Activated T-helper 2 cell treated with anti-CD3 and anti-CD28 coated beads, Interferon-gamma antibody, Interleukin-2, Interleukin-4, amounts not matched to agents 10 μg/mL and 5 μg/mL and 100 μg/mL, durations not matched to agents 14 hours and 24 hours and 36 hours (primary cell): ENCODE measurements around the gene TTC33. TPM values are rescaled to one million over a fixed set of nuclear protein-coding genes. Genes with fewer than 3 reads are reported as not detected.
"Not testable (repeated sequence)": the region's sequence is repeated elsewhere in the genome, so short reads cannot be mapped to it uniquely, and the experiment has no call there.

Source experiments
- DNase-seq: peaks from one replicate; pipeline ENCODE4 v3.0.0; 2021; ENCODE audit warnings: low spot score
- H3K27ac Mint-ChIP-seq: one replicate; pipeline ENCODE4 v1.8.0; 2021; ENCODE audit warnings: mixed read lengths
- H3K27me3 Mint-ChIP-seq: one replicate; pipeline ENCODE4 v1.8.0; 2021; ENCODE audit warnings: low read depth, mixed read lengths
- H3K36me3 Mint-ChIP-seq: one replicate; pipeline ENCODE4 v1.8.0; 2021; ENCODE audit warnings: low read depth, mixed read lengths
- H3K4me1 Mint-ChIP-seq: one replicate; pipeline ENCODE4 v1.8.0; 2021; ENCODE audit warnings: low read depth, mixed read lengths
- H3K4me3 Mint-ChIP-seq: one replicate; pipeline ENCODE4 v1.8.0; 2021; ENCODE audit warnings: low read depth, mild to moderate bottlenecking, moderate library complexity, mixed read lengths
- H3K9me3 Mint-ChIP-seq: one replicate; pipeline ENCODE4 v1.8.0; 2021; ENCODE audit warnings: mixed read lengths
- intact Hi-C: fragments of 100-400 bp; cut with micrococcal nuclease; formaldehyde crosslinking; loops from one replicate; pipeline ENCODE4 v1.15.1; 2023
- total RNA-seq: library from RNA; stranded (reverse); gene quantifications from 2 replicates; pipeline ENCODE4 v1.2.3, GENCODE V29; 2022

TTC33 gene
- total RNA-seq, 1 donor from 2014 or later = 29.3 TPM

DNA sequence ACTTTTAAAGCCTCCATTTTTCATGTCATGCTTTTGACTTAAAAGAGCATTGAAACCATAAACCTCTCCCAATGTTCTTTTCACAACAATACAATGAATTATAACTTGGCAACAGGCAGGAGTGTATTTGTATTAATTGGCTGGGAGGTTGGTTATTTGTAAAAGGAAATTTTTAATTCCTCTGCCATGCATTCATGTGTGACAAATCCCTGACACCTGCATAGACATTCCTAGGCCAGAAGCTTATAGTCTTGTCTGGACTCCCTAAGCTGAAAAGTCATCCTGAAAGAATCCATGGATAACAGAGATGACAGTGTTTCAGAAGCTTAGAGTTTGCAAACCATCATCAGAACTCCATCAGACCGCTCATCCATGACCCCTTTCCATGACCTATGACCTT lies 152.4 kb downstream of the TTC33 start:
- no peak overlapping the region for H3K4me3 Mint-ChIP-seq
- H3K9me3 Mint-ChIP-seq = no peaks in the 10 kb centered on the region
- H3K27me3 Mint-ChIP-seq = no peaks in the 10 kb centered on the region
- intact Hi-C loops = no loop called here
- DNase-seq = no peak
- H3K4me1 Mint-ChIP-seq = peaks cover 42% of the 10 kb centered on the region
- no peak overlapping the region for H3K27ac Mint-ChIP-seq
- no peaks in the 10 kb centered on the region for H3K36me3 Mint-ChIP-seq

DNA sequence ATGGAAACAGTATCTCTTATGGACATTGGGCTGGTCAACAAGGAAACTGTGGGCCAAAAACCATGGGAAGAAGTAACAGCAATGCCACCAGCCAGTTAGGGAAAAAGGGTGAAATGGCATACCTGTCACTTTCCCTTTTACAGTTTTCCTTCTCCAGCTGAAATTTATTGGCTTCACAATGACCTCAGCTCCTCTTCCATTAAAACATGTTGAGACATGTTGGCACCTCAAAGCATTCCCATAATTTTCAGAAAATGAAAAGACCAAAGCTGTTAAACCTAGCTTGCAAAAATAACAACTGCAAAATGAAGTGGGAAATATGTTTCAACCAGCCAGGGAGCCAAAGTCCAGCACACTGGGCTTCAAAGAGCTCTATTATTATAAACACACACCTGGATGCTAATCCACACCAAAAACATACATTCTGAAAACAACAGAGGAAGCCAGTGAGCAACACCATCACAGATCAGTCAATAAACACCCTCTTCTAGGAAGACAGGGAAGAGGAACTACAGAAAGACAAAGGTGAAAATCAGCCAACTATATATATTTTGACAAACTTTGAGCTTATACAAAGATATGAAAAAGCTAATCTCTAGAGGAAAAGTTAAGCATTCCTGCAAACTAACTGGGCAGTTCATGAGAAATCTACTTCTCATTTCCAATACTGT lies 154.4 kb downstream of the TTC33 start:
- intact Hi-C loops = no loop called here
- Mint-ChIP-seq H3K36me3 (no peaks in the 10 kb centered on the region), H3K9me3 (no peaks in the 10 kb centered on the region), H3K27ac (no peak overlapping the region), H3K4me1 (peaks cover 44% of the 10 kb centered on the region), H3K4me3 (no peak overlapping the region), H3K27me3 (peaks cover 3% of the 10 kb centered on the region)
- no peak for DNase-seq

DNA sequence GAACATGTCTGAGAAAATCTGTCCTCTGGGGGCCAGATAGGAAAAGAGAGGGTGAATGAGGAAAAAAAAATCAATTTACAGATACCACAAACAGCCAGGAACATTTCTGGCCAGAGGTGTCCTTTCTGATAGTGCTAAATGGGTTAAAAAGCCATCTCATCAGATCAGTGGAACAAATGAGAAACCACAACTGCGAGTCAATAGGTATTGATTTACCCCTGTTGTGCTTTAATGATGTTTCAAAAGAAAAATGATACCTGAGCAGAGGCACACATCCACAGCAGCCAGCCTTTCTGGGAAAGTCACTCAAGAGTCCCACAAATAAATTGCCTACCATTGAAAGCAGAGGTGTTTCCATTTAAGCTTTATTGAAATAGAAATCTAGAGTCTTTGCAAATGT lies 155.4 kb downstream of the TTC33 start:
- H3K4me3 Mint-ChIP-seq = no peak overlapping the region
- intact Hi-C loops = no loop called here
- no peaks in the 10 kb centered on the region for H3K9me3 Mint-ChIP-seq
- H3K4me1 Mint-ChIP-seq = peaks cover 36% of the 10 kb centered on the region
- no peak for DNase-seq
- no peak overlapping the region for H3K27ac Mint-ChIP-seq
- peaks cover 3% of the 10 kb centered on the region for H3K27me3 Mint-ChIP-seq
- H3K36me3 Mint-ChIP-seq = no peaks in the 10 kb centered on the region

DNA sequence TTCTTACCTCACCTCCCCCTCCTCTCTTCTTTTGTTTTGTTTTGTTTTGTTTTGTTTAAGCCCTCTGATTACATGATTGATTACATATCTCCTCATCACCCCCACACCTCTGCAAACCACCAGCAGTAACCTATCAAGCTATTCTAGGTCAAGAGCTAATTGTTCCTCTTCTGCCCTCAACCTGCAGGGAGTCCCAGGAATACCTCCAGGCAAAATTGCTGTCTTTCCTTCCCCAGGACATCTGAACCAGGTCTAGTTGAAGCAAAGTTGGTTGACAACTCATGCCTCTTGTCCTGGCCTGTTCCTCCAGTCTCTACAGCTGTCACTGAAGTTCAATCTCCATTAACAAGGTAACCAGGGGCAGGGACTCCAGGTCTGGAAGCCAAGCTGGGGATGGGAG lies 156.1 kb downstream of the TTC33 start:
- Mint-ChIP-seq H3K27me3 (peaks cover 3% of the 10 kb centered on the region), H3K27ac (no peak overlapping the region), H3K9me3 (no peaks in the 10 kb centered on the region), H3K4me3 (no peak overlapping the region), H3K4me1 (peaks cover 34% of the 10 kb centered on the region), H3K36me3 (no peaks in the 10 kb centered on the region)
- no peak for DNase-seq
- intact Hi-C loops = no loop called here

DNA sequence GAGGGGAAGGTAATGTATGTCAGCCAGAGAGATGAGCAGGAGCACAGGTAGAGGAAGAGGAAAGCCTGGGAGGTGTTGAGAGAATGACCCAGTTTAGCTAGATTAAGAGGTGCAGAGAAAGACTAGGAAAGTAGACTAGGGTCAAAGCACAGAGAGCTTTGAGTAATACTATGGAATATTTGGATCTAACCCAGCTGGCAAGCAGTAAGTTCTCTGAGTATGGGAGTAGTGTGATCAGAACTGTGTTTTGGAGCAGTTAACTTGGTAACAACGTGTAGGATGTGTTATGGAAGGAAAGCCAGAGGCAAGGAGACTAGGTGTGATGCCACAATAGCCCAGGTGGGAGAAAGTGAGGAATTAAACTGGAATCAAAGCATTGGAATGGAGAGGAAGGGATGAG lies 160.9 kb downstream of the TTC33 start:
- Mint-ChIP-seq H3K27ac (no peak overlapping the region), H3K36me3 (no peaks in the 10 kb centered on the region), H3K27me3 (peaks cover 3% of the 10 kb centered on the region), H3K9me3 (peaks cover 10% of the 10 kb centered on the region), H3K4me1 (peaks cover 30% of the 10 kb centered on the region), H3K4me3 (no peak overlapping the region)
- intact Hi-C loops = no loop called here
- DNase-seq = no peak

DNA sequence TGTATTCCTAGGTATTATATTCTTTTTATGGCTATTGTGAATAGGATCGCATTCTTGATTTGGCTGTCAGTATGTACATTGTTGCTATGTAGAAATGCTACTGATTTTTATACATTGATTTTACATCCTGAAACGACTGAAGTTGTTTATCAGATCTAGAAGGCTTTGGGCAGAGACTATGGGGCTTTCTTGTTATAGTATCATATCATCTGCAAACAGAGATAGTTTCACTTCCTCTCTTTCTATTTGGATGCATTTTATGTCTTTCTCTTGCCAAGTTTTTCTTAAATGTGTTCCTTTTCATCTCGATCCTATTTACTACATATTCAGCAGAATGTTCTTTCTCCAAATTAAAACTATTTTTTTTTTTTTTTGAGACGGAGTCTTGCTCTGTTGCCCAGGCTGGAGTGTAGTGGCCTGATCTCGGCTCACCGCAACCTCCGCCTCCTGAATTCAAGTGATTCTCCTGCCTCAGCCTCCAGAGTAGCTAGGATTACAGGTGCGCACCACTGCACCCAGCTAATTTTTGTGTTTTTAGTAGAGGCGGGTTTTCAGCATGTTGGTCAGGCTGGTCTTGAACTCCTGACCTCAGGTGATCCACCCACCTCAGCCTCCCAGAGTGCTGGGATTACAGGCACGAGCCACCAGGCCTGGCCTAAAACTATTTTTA lies 163.9 kb downstream of the TTC33 start:
- not testable (repeated sequence) for H3K36me3 Mint-ChIP-seq, H3K4me3 Mint-ChIP-seq, DNase-seq, H3K27ac Mint-ChIP-seq, H3K27me3 Mint-ChIP-seq, H3K9me3 Mint-ChIP-seq
- intact Hi-C loops = loop anchor here (1.0 to 2.0 kb wide), 4 partner anchors 12 to 86 kb away; no protein-coding TSS in a partner anchor
- H3K4me1 Mint-ChIP-seq = peaks cover 19% of the 10 kb centered on the region

DNA sequence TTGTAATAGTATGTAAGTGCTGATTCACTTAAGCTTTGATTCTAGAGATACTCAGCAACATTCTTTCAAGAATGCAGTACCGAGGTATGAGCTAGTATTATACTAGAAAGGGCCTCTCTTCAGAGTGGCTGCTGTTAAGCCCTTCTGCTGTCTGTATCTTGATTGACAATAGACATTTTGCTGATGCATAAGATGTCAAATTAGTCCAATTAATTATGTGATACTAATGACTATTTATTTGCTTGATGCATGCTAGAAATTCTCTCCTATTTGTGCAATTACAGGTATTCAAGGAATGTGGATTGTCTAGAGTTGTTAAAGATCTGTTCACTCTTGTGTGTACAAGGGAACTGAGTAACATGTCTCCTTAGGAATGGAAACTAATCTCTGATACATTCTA lies 168.4 kb downstream of the TTC33 start:
- peaks cover 19% of the 10 kb centered on the region for H3K4me1 Mint-ChIP-seq
- peaks cover 10% of the 10 kb centered on the region for H3K9me3 Mint-ChIP-seq
- no peak for DNase-seq
- no peak overlapping the region for H3K4me3 Mint-ChIP-seq
- H3K36me3 Mint-ChIP-seq = no peaks in the 10 kb centered on the region
- H3K27ac Mint-ChIP-seq = no peak overlapping the region
- intact Hi-C loops = no loop called here
- H3K27me3 Mint-ChIP-seq = no peaks in the 10 kb centered on the region

DNA sequence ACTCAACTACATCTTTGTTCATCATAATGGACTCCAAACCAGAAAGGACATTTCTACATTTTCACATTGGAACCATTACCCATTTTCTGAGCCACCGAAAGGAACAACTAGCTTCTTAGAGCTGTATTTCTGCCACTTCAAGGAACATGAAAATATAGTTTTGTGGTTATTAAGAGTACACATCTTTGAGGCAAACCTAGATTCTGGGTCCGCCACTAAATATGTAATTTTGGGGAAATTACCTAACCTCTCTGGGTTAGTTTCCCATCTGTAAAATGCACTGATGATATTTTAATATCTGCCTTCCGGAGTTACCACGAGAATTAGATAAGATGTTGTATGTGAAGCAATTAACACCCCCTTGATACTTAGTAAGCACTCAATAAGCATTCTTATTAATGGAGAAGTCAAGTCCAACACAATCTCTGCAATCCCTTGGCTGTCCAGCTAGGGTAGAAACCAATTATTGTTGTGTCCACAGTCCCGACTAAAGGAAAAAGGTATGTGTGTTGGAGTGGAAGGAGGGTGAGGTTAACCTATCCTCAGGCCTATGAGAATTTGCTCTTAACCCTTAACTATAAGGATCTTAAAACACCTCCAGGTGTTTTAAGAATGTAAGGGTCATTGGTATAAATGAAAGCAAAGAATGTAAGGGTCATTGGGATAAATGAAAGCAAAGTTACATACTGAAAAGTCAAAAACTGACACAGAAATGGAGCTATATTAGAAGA lies 170.1 kb downstream of the TTC33 start:
- intact Hi-C loops = no loop called here
- peaks cover 7% of the 10 kb centered on the region for H3K4me1 Mint-ChIP-seq
- no peak overlapping the region for H3K4me3 Mint-ChIP-seq
- no peaks in the 10 kb centered on the region for H3K36me3 Mint-ChIP-seq
- no peak overlapping the region for H3K27ac Mint-ChIP-seq
- H3K9me3 Mint-ChIP-seq = peaks cover 6% of the 10 kb centered on the region
- DNase-seq = no peak
- no peaks in the 10 kb centered on the region for H3K27me3 Mint-ChIP-seq

DNA sequence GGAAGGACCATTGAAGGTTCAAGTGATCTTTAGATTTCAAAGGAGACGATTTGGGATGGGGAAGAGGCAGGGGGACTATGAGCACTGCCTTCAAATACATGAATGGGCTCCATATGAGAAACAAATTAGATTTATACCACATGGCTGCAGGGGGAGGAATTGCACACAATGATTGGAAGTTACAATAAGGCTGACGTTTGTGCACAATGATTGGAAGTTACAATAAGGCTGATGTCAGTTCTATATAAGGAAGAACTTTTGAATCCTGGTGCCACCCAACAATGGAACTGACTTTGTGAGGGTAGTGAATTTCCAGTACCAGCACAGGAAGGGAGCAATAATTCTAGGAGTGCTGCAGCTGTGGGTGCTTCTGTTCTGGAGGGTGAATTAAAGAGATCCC lies 171.7 kb downstream of the TTC33 start:
- no peak overlapping the region for H3K27ac Mint-ChIP-seq
- intact Hi-C loops = no loop called here
- H3K4me3 Mint-ChIP-seq = no peak overlapping the region
- H3K36me3 Mint-ChIP-seq = no peaks in the 10 kb centered on the region
- no peaks in the 10 kb centered on the region for H3K9me3 Mint-ChIP-seq
- H3K27me3 Mint-ChIP-seq = no peaks in the 10 kb centered on the region
- DNase-seq = no peak
- peaks cover 19% of the 10 kb centered on the region for H3K4me1 Mint-ChIP-seq

DNA sequence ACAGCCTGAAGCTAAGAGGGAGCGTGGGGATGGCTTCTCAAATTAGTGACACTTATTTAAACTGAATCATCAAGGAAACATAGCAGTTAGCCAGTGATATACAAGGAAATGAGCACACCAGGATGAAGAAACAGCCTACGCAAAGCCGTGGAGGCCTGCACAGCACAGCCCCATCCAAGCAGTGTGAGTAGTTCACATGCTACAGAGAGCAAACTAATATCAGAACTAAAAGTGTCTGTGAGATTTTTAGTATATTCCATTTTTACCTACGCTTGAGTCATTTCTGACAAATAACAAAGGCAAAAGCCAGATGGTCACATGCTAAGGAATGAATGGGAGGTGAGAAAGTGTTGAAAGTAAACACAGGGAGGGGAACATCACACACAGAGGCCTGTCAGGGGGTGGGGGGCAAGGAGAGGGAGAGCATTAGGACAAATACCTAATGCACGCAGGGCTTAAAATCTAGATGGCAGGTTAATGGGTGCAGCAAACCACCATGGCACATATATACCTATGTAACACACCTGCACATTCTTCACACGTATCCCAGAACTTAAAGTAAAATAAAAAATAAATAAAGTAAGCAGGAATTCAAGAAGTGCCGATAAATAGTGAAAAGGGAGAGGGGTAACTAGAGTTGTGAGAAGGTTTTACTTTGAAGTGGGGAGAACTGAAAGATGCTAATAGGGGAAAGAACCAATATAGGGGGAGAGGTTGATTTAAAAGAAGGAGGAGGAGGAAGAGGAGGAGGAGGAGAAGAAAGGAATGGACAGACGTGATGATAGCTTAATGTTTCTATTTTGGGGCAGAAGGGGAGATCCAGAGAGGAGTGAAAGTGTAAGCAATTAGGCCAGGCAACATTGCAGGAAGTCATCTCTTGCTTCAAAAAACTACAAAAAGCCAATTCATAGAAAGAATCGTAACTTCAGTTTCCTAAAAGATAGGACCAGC lies 177.0 kb downstream of the TTC33 start:
- H3K27ac Mint-ChIP-seq = peak overlapping the region; percentile 87
- H3K4me1 Mint-ChIP-seq = peaks cover 36% of the 10 kb centered on the region
- H3K36me3 Mint-ChIP-seq = no peaks in the 10 kb centered on the region
- no peaks in the 10 kb centered on the region for H3K27me3 Mint-ChIP-seq
- peak; percentile 19 for DNase-seq
- no peaks in the 10 kb centered on the region for H3K9me3 Mint-ChIP-seq
- intact Hi-C loops = loop anchor here (1.0 to 5.0 kb wide), 15 partner anchors 63 to 354 kb away; partner anchors contain the start of genes PTGER4 and RPL37
- peak overlapping the region; percentile 59 for H3K4me3 Mint-ChIP-seq

DNA sequence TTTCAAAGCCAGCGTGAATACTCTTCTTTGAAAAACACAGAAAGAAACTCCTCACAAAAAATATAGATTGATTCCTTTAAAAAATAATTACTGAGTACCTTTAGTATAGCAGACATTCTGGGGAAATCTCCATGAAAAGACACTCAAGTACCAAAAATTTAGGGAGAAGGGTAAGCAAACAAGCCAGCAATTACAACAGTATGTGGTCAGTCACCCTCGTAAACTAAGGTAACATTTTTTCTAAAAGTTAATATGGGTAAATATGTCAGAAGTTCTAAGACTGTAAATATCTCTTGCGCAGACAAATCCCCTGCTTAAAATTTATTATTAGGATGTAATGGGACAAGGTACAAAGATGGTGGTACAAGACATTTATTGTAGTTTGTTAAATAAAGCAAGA lies 178.0 kb downstream of the TTC33 start:
- H3K27me3 Mint-ChIP-seq = no peaks in the 10 kb centered on the region
- DNase-seq = no peak
- no peak overlapping the region for H3K4me3 Mint-ChIP-seq
- intact Hi-C loops = loop anchor here (1.0 to 5.0 kb wide), 11 partner anchors 77 to 353 kb away; partner anchors contain the start of genes PTGER4 and RPL37
- H3K27ac Mint-ChIP-seq = peak overlapping the region; percentile 58
- H3K4me1 Mint-ChIP-seq = peaks cover 36% of the 10 kb centered on the region
- no peaks in the 10 kb centered on the region for H3K9me3 Mint-ChIP-seq
- no peaks in the 10 kb centered on the region for H3K36me3 Mint-ChIP-seq

DNA sequence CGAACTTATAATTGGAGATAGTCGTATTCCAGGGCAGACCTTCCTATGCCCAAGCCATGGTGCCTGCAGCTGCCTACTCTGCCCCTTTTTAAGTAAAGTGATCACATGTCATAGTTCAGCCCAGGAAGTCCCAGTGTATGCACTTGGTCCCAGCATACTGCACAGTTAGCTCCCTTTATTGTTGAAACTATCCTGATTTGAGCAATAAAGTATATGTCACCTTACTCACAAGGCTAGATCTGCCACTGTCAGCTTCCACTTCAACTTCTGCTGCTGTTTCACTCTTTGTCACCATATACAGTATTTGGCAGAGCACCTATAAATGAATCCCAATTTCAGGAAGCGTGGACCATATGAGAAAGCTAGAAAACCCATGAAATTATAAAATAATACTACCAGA lies 179.8 kb downstream of the TTC33 start:
- H3K27me3 Mint-ChIP-seq = no peaks in the 10 kb centered on the region
- no peak for DNase-seq
- H3K4me1 Mint-ChIP-seq = peaks cover 37% of the 10 kb centered on the region
- no peaks in the 10 kb centered on the region for H3K9me3 Mint-ChIP-seq
- H3K27ac Mint-ChIP-seq = no peak overlapping the region
- no peaks in the 10 kb centered on the region for H3K36me3 Mint-ChIP-seq
- H3K4me3 Mint-ChIP-seq = no peak overlapping the region
- intact Hi-C loops = loop anchor here (5.0 kb wide), 1 partner anchor 261 kb away; the partner anchor contains the start of gene RPL37
